Measurements from ENCODE around the gene NAGPA.

The NAGPA gene

GRCh38 chr16:5066511-5066910 is 32.8 kb upstream of the NAGPA start:
- no peak for TF ChIP-seq CTCF (IDR thresholded peaks at IDR 0.05; ENCODE audit: low read length, missing control alignments)
- no peak overlapping the region for H3K4me3 ChIP-seq (replicated peaks; ENCODE audit: low read depth, low read length)
- DNase-seq (ENCODE audit: low read depth), result no peak

GRCh38 chr16:5065813-5066212 is 32.1 kb upstream of the NAGPA start, which contains the start of gene C16orf89:
C16orf89 (minus strand) TSS chr16:5065956; CDS start chr16:5065908, 48 bp downstream.
- H3K4me3 ChIP-seq (replicated peaks; ENCODE audit: low read depth, low read length), result no peak within 1 kb of the TSS
- no peak for TF ChIP-seq CTCF (IDR thresholded peaks at IDR 0.05; ENCODE audit: low read length, missing control alignments)
- no peak for DNase-seq (ENCODE audit: low read depth)

- DNase-seq (ENCODE audit: low read depth), result no peak
- no peak overlapping the region for H3K4me3 ChIP-seq (replicated peaks; ENCODE audit: low read depth, low read length)
- TF ChIP-seq CTCF (IDR thresholded peaks at IDR 0.05; ENCODE audit: low read length, missing control alignments), result no peak
Observed at GRCh38 chr16:5065326-5065725, 31.6 kb upstream of the NAGPA start.

GRCh38 chr16:5064915-5065314 is 31.2 kb upstream of the NAGPA start:
- TF ChIP-seq CTCF (IDR thresholded peaks at IDR 0.05; ENCODE audit: low read length, missing control alignments), result no peak
- no peak for DNase-seq (ENCODE audit: low read depth)
- H3K4me3 ChIP-seq (replicated peaks; ENCODE audit: low read depth, low read length), result no peak overlapping the region

- H3K4me3 ChIP-seq (replicated peaks; ENCODE audit: low read depth, low read length), result no peak overlapping the region
- TF ChIP-seq CTCF (IDR thresholded peaks at IDR 0.05; ENCODE audit: low read length, missing control alignments), result no peak
Observed at GRCh38 chr16:5062790-5063765, 29.3 kb upstream of the NAGPA start.

GRCh38 chr16:5062051-5062450 is 28.3 kb upstream of the NAGPA start:
- no peak overlapping the region for H3K4me3 ChIP-seq (replicated peaks; ENCODE audit: low read depth, low read length)
- DNase-seq (ENCODE audit: low read depth), result no peak
- TF ChIP-seq CTCF (IDR thresholded peaks at IDR 0.05; ENCODE audit: low read length, missing control alignments), result no peak

More at GRCh38 chr16:5062790-5063765, 29.3 kb upstream of the NAGPA start:
- DNase-seq (ENCODE audit: low read depth), result no peak

All from fibroblast of pulmonary artery (primary cell).